SU-DHL-6 (cell line): ENCODE data around the gene C9orf57.

Experiments
- H2AFZ ChIP-seq: fragments of 200-600 bp; sonication (generic); 2 replicates; pipeline ENCODE4 v1.6.1; 2014; ENCODE audit warnings: low read depth, mild to moderate bottlenecking, moderate library complexity, mixed read lengths, antibody characterized with exemption, low read length; ENCODE audit not compliant: severe bottlenecking
- H3F3A ChIP-seq: fragments of 200-600 bp; shearing (Covaris generic); 2 replicates; pipeline ENCODE4 v1.6.0; 2016; ENCODE audit warnings: antibody characterized with exemption, mild to moderate bottlenecking; ENCODE audit not compliant: insufficient read depth
- H3K27ac ChIP-seq: fragments of 200-600 bp; sonication (generic); 2 replicates; pipeline ENCODE4 v1.5.1; 2016; ENCODE audit warnings: low read depth, mild to moderate bottlenecking, low read length, moderate library complexity, mixed read lengths
- H3K27me3 ChIP-seq: fragments of 200-600 bp; sonication (generic), shearing (Covaris generic); 2 replicates; pipeline ENCODE4 v1.6.0; 2014; ENCODE audit warnings: mild to moderate bottlenecking, low read length
- H3K36me3 ChIP-seq: fragments of 200-600 bp; sonication (generic); 2 replicates; pipeline ENCODE4 v1.6.1; 2014; ENCODE audit warnings: mild to moderate bottlenecking, low read length, mixed read lengths
- H3K4me2 ChIP-seq: fragments of 300-600, 200-600 bp; shearing (Covaris generic), sonication (generic); 2 replicates; pipeline ENCODE4 v1.6.0; 2014; ENCODE audit warnings: low read length, low read depth, mild to moderate bottlenecking; ENCODE audit not compliant: poor library complexity, severe bottlenecking
- H3K4me3 ChIP-seq: fragments of 200-600 bp; sonication (generic); 2 replicates; pipeline ENCODE4 v1.5.1; 2014; ENCODE audit warnings: antibody characterized with exemption, low read length, mild to moderate bottlenecking, mixed read lengths; ENCODE audit not compliant: insufficient read depth, poor library complexity, severe bottlenecking
- H3K79me2 ChIP-seq: fragments of 200-600 bp; sonication (generic); 2 replicates; pipeline ENCODE4 v1.6.1; 2014; ENCODE audit warnings: mild to moderate bottlenecking, low read length, moderate library complexity; ENCODE audit not compliant: insufficient read depth
- H3K9ac ChIP-seq: fragments of 200-600 bp; sonication (generic); 2 replicates; pipeline ENCODE4 v1.7.0; 2014; ENCODE audit warnings: mild to moderate bottlenecking, low read length
- H3K9me2 ChIP-seq: fragments of 200-600 bp; sonication (generic); replicated peaks from 2 replicates; pipeline ENCODE4 v1.6.1; 2014; ENCODE audit warnings: low read length; ENCODE audit not compliant: insufficient read depth
- H3K9me3 ChIP-seq: fragments of 200-600 bp; sonication (generic); 2 replicates; pipeline ENCODE4 v1.6.1; 2014; ENCODE audit warnings: low read length, mixed read lengths; ENCODE audit not compliant: insufficient read depth
- H4K20me1 ChIP-seq: fragments of 200-600 bp; sonication (generic); 2 replicates; pipeline ENCODE4 v1.6.1; 2014; ENCODE audit warnings: low read depth, mild to moderate bottlenecking, antibody characterized with exemption, low read length, moderate library complexity, mixed read lengths
- EZH2phosphoT487 ChIP-seq: fragments of 200-600 bp; sonication (generic), shearing (Covaris generic); conservative IDR thresholded peaks from 2 replicates; pipeline ENCODE4 v1.6.1; 2018; ENCODE audit warnings: mild to moderate bottlenecking, antibody characterized with exemption, low read length, moderate library complexity, mixed read lengths
- TF ChIP-seq, protein P1 (sequence below): fragments of 200-600 bp; sonication (generic); IDR thresholded peaks from one replicate; pipeline ENCODE4 v1.5.1; 2017; ENCODE audit warnings: antibody characterized with exemption, mild to moderate bottlenecking, low read length, moderate library complexity; ENCODE audit not compliant: insufficient read depth, poor library complexity, severe bottlenecking

The C9orf57 gene

DNA sequence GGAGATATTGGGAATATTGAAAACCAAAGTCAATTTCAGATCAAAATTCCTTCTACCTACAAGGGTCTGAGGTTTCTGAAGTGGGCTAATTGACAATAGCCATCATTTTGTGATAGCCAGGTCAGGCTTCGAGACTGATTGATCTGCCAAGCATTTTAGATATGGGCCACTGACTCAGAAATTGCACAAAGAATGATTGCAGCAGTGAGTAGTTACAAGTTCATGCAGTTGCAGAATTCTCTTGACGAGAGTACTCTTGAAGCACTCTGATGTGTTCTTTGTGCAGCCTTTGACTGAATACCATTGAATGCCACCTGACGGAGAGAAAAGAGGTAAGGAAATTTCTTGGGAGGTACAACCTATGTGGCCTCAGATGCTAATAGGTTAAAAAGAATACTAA is 8.3 kb downstream of the C9orf57 start:
- no peaks in the 10 kb centered on the region for H3K36me3 ChIP-seq
- no peak overlapping the region for H2AFZ ChIP-seq
- H3K4me3 ChIP-seq: no peak overlapping the region
- no peaks in the 10 kb centered on the region for H3K9me3 ChIP-seq
- H3K27me3 ChIP-seq: no peaks in the 10 kb centered on the region
- H3K9me2 ChIP-seq: no peaks in the 10 kb centered on the region
- H3K79me2 ChIP-seq: no peaks in the 10 kb centered on the region
- no peak overlapping the region for H3K4me2 ChIP-seq
- no peak overlapping the region for H3K27ac ChIP-seq
- H3F3A ChIP-seq: no peaks in the 10 kb centered on the region
- no peaks in the 10 kb centered on the region for H4K20me1 ChIP-seq
- no peak for TF ChIP-seq EZH2phosphoT487
- TF ChIP-seq, protein P1, sequence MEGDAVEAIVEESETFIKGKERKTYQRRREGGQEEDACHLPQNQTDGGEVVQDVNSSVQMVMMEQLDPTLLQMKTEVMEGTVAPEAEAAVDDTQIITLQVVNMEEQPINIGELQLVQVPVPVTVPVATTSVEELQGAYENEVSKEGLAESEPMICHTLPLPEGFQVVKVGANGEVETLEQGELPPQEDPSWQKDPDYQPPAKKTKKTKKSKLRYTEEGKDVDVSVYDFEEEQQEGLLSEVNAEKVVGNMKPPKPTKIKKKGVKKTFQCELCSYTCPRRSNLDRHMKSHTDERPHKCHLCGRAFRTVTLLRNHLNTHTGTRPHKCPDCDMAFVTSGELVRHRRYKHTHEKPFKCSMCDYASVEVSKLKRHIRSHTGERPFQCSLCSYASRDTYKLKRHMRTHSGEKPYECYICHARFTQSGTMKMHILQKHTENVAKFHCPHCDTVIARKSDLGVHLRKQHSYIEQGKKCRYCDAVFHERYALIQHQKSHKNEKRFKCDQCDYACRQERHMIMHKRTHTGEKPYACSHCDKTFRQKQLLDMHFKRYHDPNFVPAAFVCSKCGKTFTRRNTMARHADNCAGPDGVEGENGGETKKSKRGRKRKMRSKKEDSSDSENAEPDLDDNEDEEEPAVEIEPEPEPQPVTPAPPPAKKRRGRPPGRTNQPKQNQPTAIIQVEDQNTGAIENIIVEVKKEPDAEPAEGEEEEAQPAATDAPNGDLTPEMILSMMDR: no peak
- no peak overlapping the region for H3K9ac ChIP-seq

DNA sequence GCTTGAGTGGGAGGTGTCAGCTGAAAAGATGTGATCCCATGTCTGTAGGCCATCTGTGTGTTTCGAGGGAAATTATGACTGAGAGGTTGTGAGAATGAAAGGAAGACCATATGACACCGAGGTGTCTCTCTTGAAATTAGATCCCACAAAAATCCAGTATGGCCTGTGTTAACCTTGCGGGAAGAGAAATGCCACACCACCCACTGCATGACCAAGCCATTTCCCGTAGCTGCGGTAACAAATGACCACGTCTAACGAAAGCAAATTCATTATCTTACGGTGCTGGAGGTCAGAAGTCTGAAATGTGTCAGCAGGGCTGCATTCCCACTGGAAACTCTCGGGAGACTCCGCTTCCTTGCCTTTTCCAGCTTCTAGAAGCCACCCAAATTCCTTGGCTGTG is 11.6 kb downstream of the C9orf57 start:
- Histone ChIP-seq H3K36me3 (no peaks in the 10 kb centered on the region), H4K20me1 (no peaks in the 10 kb centered on the region), H3K27ac (no peak overlapping the region)

DNA sequence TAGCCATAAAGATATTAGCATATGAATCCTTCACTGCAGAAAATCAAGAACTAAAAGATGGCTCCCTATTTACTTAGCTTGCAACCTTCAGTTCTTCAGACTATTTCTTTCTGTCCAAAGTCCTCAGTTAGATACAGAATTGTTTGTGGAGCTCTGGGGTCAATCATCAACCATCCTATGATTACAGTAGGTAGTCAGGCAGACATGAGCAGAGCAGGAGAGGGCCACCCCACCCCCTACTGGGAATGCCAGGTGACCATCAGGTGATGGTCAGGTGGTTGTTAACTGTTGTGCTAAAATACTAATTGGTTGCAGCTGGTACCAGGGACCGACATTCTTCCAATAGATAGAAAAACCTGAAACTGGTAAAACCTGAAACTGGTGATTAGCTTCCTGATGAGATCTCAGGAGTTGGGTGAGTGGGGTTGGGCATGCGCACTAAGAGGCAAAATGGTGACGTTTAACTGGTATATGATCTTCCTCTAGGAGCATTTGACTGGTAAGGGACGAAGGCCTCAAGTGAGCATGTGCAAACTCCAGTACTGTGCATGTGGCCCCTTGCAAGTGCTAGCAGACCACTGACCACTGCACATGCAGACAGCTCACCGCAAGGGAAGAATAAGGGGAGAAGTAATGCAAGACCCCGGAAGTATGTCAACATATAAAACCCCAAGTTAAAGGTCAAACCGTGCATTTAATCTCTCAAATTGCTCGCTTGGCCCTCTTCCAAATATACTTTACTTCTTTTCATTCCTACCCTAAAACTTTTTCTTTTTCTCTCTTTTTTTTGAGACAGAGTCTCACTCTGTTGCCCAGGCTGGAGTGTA is 13.6 kb downstream of the C9orf57 start:
- no peak overlapping the region for H3K4me2 ChIP-seq
- H3K9ac ChIP-seq: no peak overlapping the region
- H3K36me3 ChIP-seq: no peaks in the 10 kb centered on the region
- no peaks in the 10 kb centered on the region for H3K9me2 ChIP-seq
- no peak for TF ChIP-seq EZH2phosphoT487
- TF ChIP-seq, protein P1: no peak
- no peaks in the 10 kb centered on the region for H3K9me3 ChIP-seq
- no peaks in the 10 kb centered on the region for H3K79me2 ChIP-seq
- H2AFZ ChIP-seq: no peak overlapping the region
- H4K20me1 ChIP-seq: no peaks in the 10 kb centered on the region
- no peak overlapping the region for H3K4me3 ChIP-seq
- no peaks in the 10 kb centered on the region for H3K27me3 ChIP-seq
- H3K27ac ChIP-seq: no peak overlapping the region
- H3F3A ChIP-seq: no peaks in the 10 kb centered on the region

More for the DNA sequence above, 11.6 kb downstream of the C9orf57 start:
- no peak overlapping the region for H3K9ac ChIP-seq
- H3K79me2 ChIP-seq: no peaks in the 10 kb centered on the region
- H3K27me3 ChIP-seq: no peaks in the 10 kb centered on the region
- no peak overlapping the region for H3K4me3 ChIP-seq
- no peak overlapping the region for H3K4me2 ChIP-seq
- H2AFZ ChIP-seq: no peak overlapping the region
- TF ChIP-seq EZH2phosphoT487: no peak
- TF ChIP-seq, protein P1: no peak
- no peaks in the 10 kb centered on the region for H3K9me3 ChIP-seq
- H3K9me2 ChIP-seq: no peaks in the 10 kb centered on the region
- H3F3A ChIP-seq: no peaks in the 10 kb centered on the region
